Activated T-helper 1 cell treated with anti-CD3 and anti-CD28 coated beads, Interleukin-12 subunit alpha, Interleukin-12 subunit beta, Interleukin-2, Interleukin-4 antibody, amounts not matched to agents 30 ng/mL and 10 ng/mL and 1 ng/mL, durations not matched to agents 14 hours and 24 hours and 36 hours (primary cell): ENCODE measurements around the gene AMH. TPM values are rescaled to one million over a fixed set of nuclear protein-coding genes. Genes with fewer than 3 reads are reported as not detected.
"Not testable (repeated sequence)": the region's sequence is repeated elsewhere in the genome, so short reads cannot be mapped to it uniquely, and the experiment has no call there.

Experiments used
- DNase-seq: peaks from one replicate; pipeline ENCODE4 v3.0.0; 2021; ENCODE audit warnings: low spot score
- H3K27ac Mint-ChIP-seq: one replicate; pipeline ENCODE4 v1.8.0; 2021; ENCODE audit warnings: mild to moderate bottlenecking, mixed read lengths
- H3K27me3 Mint-ChIP-seq: one replicate; pipeline ENCODE4 v1.8.0; 2022; ENCODE audit warnings: mild to moderate bottlenecking, moderate library complexity, mixed read lengths; ENCODE audit not compliant: insufficient read depth
- H3K36me3 Mint-ChIP-seq: one replicate; pipeline ENCODE4 v1.8.0; 2021; ENCODE audit warnings: low read depth, mixed read lengths
- H3K4me1 Mint-ChIP-seq: one replicate; pipeline ENCODE4 v1.8.0; 2021; ENCODE audit warnings: low read depth, mixed read lengths
- H3K4me3 Mint-ChIP-seq: one replicate; pipeline ENCODE4 v1.8.0; 2021; ENCODE audit warnings: mild to moderate bottlenecking, moderate library complexity, mixed read lengths
- H3K9me3 Mint-ChIP-seq: one replicate; pipeline ENCODE4 v1.8.0; 2021; ENCODE audit warnings: mixed read lengths
- intact Hi-C: fragments of 100-400 bp; cut with micrococcal nuclease; formaldehyde crosslinking; loops from one replicate; pipeline ENCODE4 v1.15.1; 2024
- total RNA-seq: library from RNA; stranded (reverse); gene quantifications from 2 replicates; pipeline ENCODE4 v1.2.3, GENCODE V29; 2022

AMH gene
- total RNA-seq, 1 donor from 2014 or later, result 4.5 TPM

GRCh38 chr19:2275588-2276428 is 26.7 kb downstream of the AMH start:
- intact Hi-C loops, result loop anchor here (10.0 kb wide), 1 partner anchor 339 kb away; no protein-coding TSS in a partner anchor
- Mint-ChIP-seq H3K4me1 (peaks cover 21% of the 10 kb centered on the region), H3K9me3 (no peaks in the 10 kb centered on the region), H3K4me3 (no peak overlapping the region), H3K27ac (no peak overlapping the region), H3K36me3 (peaks cover 29% of the 10 kb centered on the region), H3K27me3 (peaks cover 3% of the 10 kb centered on the region)
- no peak for DNase-seq

- H3K36me3 Mint-ChIP-seq, result peaks cover 26% of the 10 kb centered on the region
- H3K27me3 Mint-ChIP-seq, result no peaks in the 10 kb centered on the region
- no peak overlapping the region for H3K4me3 Mint-ChIP-seq
- intact Hi-C loops, result loop anchor here (10.0 kb wide), 1 partner anchor 338 kb away; no protein-coding TSS in a partner anchor
- H3K27ac Mint-ChIP-seq, result peak overlapping the region; percentile 48
- peaks cover 19% of the 10 kb centered on the region for H3K4me1 Mint-ChIP-seq
- H3K9me3 Mint-ChIP-seq, result no peaks in the 10 kb centered on the region
- no peak for DNase-seq
These were observed 27.4 kb downstream of the AMH start for GRCh38 chr19:2276429-2276986.

GRCh38 chr19:2277138-2277537 is 28.0 kb downstream of the AMH start:
- Mint-ChIP-seq H3K4me1 (peaks cover 18% of the 10 kb centered on the region), H3K27me3 (no peaks in the 10 kb centered on the region), H3K9me3 (no peaks in the 10 kb centered on the region), H3K4me3 (no peak overlapping the region), H3K36me3 (peaks cover 22% of the 10 kb centered on the region), H3K27ac (peak overlapping the region; percentile 29)
- intact Hi-C loops, result loop anchor here (10.0 kb wide), 1 partner anchor 338 kb away; no protein-coding TSS in a partner anchor
- DNase-seq, result no peak

- H3K27me3 Mint-ChIP-seq, result no peaks in the 10 kb centered on the region
- H3K9me3 Mint-ChIP-seq, result no peaks in the 10 kb centered on the region
- DNase-seq, result no peak
- intact Hi-C loops, result loop anchor here (10.0 kb wide), 1 partner anchor 336 kb away; no protein-coding TSS in a partner anchor
- H3K4me1 Mint-ChIP-seq, result peaks cover 18% of the 10 kb centered on the region
- H3K36me3 Mint-ChIP-seq, result peaks cover 16% of the 10 kb centered on the region
- H3K4me3 Mint-ChIP-seq, result no peak overlapping the region
- H3K27ac Mint-ChIP-seq, result no peak overlapping the region
These were observed 29.5 kb downstream of the AMH start for GRCh38 chr19:2278459-2279158.

GRCh38 chr19:2280633-2281264 is 31.6 kb downstream of the AMH start:
- peaks cover 9% of the 10 kb centered on the region for H3K4me1 Mint-ChIP-seq
- H3K27ac Mint-ChIP-seq, result no peak overlapping the region
- H3K36me3 Mint-ChIP-seq, result peaks cover 3% of the 10 kb centered on the region
- intact Hi-C loops, result no loop called here
- no peaks in the 10 kb centered on the region for H3K9me3 Mint-ChIP-seq
- H3K4me3 Mint-ChIP-seq, result no peak overlapping the region
- H3K27me3 Mint-ChIP-seq, result no peaks in the 10 kb centered on the region
- no peak for DNase-seq

GRCh38 chr19:2281265-2282061 is 32.3 kb downstream of the AMH start:
- peak overlapping the region; percentile 59 for H3K4me3 Mint-ChIP-seq
- H3K27me3 Mint-ChIP-seq, DNase-seq, H3K4me1 Mint-ChIP-seq, intact Hi-C loops, H3K9me3 Mint-ChIP-seq, H3K36me3 Mint-ChIP-seq, H3K27ac Mint-ChIP-seq: not testable (repeated sequence)

- H3K4me3 Mint-ChIP-seq, result peak within 1 kb of the TSS; percentile 59
- DNase-seq, result peak; percentile 36
- intact Hi-C loops, result no loop called here
- no peaks in the 10 kb centered on the region for H3K9me3 Mint-ChIP-seq
- H3K27me3 Mint-ChIP-seq, result no peaks in the 10 kb centered on the region
- H3K36me3 Mint-ChIP-seq, result peaks cover under 1% of the 10 kb centered on the region
- peak within 1 kb of the TSS; percentile 61 for H3K27ac Mint-ChIP-seq
- peaks cover 9% of the 10 kb centered on the region for H3K4me1 Mint-ChIP-seq
These were observed 33.1 kb downstream of the AMH start, which contains the start of gene PEAK3 for GRCh38 chr19:2282062-2282861. PEAK3 (minus strand) TSS chr19:2282175; CDS start chr19:2280931, 1,244 bp downstream.

GRCh38 chr19:2282862-2283237 is 33.7 kb downstream of the AMH start:
- H3K9me3 Mint-ChIP-seq, result no peaks in the 10 kb centered on the region
- H3K4me3 Mint-ChIP-seq, result no peak overlapping the region
- peaks cover 9% of the 10 kb centered on the region for H3K4me1 Mint-ChIP-seq
- no peaks in the 10 kb centered on the region for H3K36me3 Mint-ChIP-seq
- DNase-seq, result no peak
- H3K27me3 Mint-ChIP-seq, result no peaks in the 10 kb centered on the region
- intact Hi-C loops, result no loop called here
- no peak overlapping the region for H3K27ac Mint-ChIP-seq

GRCh38 chr19:2283835-2284507 is 34.8 kb downstream of the AMH start:
- Mint-ChIP-seq H3K4me3 (no peak overlapping the region), H3K27ac (no peak overlapping the region), H3K4me1 (peaks cover 18% of the 10 kb centered on the region)

GRCh38 chr19:2286402-2287140 is 37.4 kb downstream of the AMH start:
- H3K27ac Mint-ChIP-seq, result no peak overlapping the region
- intact Hi-C loops, result loop anchor here (5.0 kb wide), 1 partner anchor 106 kb away; no protein-coding TSS in a partner anchor
- H3K27me3 Mint-ChIP-seq, result peaks cover 2% of the 10 kb centered on the region
- H3K9me3 Mint-ChIP-seq, result no peaks in the 10 kb centered on the region
- DNase-seq, result no peak
- no peak overlapping the region for H3K4me3 Mint-ChIP-seq
- H3K4me1 Mint-ChIP-seq, result peaks cover 27% of the 10 kb centered on the region
- no peaks in the 10 kb centered on the region for H3K36me3 Mint-ChIP-seq

More at GRCh38 chr19:2283835-2284507, 34.8 kb downstream of the AMH start:
- intact Hi-C loops, result no loop called here
- Mint-ChIP-seq H3K9me3 (no peaks in the 10 kb centered on the region), H3K27me3 (no peaks in the 10 kb centered on the region), H3K36me3 (no peaks in the 10 kb centered on the region)
- DNase-seq, result no peak
